OCI-LY3 (cell line): Measurements from ENCODE around the gene LAMB3.

Source experiments
- CTCF ChIP-seq: fragments of 200-600, 300-600 bp; sonication (generic); IDR thresholded peaks from 2 replicates; pipeline ENCODE4 v1.5.1; 2014; ENCODE audit warnings: antibody characterized with exemption, low read length, low read depth
- EZH2phosphoT487 ChIP-seq: fragments of 200-600 bp; shearing (Covaris generic); IDR thresholded peaks from 2 replicates; pipeline ENCODE4 v1.6.1; 2018; ENCODE audit warnings: antibody characterized with exemption, mixed run types, low read depth

GRCh38 chr1:209697126-209697525, 44.9 kb upstream of the LAMB3 start:
- TF ChIP-seq CTCF (no peak), EZH2phosphoT487 (no peak)
